GM12892 (cell line): ENCODE measurements around the gene NACA2.

Experiments used
- POLR2A ChIP-seq: IDR thresholded peaks from 2 replicates; pipeline ENCODE4 v1.6.1; 2011; ENCODE audit warnings: low read depth, low read length, control low read depth
- POLR2AphosphoS5 ChIP-seq: IDR thresholded peaks from 2 replicates; pipeline ENCODE4 v1.6.1; 2011; ENCODE audit warnings: low read depth, low read length, control low read depth

DNA sequence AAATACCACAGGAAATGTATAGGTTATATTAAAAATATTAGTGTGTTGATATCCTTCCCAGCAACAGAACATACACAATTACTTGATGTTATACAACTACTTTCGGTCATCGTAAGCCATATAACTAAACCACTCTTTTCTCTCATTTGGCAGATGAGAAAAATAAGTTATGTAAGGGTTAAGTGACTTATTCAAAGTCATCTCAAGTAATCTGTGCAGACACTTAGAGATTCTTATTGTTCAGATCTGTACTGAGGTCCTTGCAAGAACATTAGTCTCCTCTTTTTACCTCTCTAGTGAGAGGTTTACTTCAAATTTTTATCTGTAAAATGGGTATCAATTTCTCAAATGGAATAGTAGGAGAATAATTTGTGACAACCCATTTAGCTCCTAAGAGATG lies 15.0 kb downstream of the NACA2 start:
- TF ChIP-seq POLR2A (no peak), POLR2AphosphoS5 (no peak)
